ENCODE measurements around the gene TSPAN31.

Gene TSPAN31

DNA sequence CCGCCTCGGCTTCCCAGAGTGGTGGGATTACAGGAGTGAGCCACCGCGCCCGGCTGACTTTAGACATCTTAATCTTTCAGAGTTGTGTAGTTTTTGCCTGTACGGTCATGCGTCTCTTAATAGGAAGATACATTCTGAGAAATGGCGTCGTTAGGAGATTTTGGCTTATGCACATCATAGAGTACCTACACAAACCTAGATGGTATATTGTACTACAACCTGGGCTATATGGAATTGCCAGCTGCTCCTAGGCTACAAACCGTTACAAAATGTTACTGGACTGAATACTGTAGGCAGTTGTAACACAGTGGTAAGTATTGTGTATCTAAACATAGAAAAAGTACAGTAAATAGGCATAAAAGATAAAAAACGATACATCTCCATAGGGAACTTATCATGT is 39.0 kb downstream of the TSPAN31 start:
- TF ChIP-seq EZH2 (IDR thresholded peaks at IDR 0.05; ENCODE audit: borderline replicate concordance, low read depth, low read length, severe bottlenecking): no peak
- TF ChIP-seq, protein P1, sequence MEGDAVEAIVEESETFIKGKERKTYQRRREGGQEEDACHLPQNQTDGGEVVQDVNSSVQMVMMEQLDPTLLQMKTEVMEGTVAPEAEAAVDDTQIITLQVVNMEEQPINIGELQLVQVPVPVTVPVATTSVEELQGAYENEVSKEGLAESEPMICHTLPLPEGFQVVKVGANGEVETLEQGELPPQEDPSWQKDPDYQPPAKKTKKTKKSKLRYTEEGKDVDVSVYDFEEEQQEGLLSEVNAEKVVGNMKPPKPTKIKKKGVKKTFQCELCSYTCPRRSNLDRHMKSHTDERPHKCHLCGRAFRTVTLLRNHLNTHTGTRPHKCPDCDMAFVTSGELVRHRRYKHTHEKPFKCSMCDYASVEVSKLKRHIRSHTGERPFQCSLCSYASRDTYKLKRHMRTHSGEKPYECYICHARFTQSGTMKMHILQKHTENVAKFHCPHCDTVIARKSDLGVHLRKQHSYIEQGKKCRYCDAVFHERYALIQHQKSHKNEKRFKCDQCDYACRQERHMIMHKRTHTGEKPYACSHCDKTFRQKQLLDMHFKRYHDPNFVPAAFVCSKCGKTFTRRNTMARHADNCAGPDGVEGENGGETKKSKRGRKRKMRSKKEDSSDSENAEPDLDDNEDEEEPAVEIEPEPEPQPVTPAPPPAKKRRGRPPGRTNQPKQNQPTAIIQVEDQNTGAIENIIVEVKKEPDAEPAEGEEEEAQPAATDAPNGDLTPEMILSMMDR (IDR thresholded peaks at IDR 0.05; ENCODE audit: borderline replicate concordance, extremely low read depth, low read length, poor library complexity, severe bottlenecking): no peak
- ATAC-seq (ENCODE audit: insufficient read depth, low read depth) (no peak), DNase-seq (no peak)
- 0 out of 2 replicates have a peak overlapping the region, but pooled peaks have one; percentile 74 for H3K9ac ChIP-seq (ENCODE audit: low read depth, low read length)
- peaks cover 22% of the 10 kb centered on the region for H3K79me2 ChIP-seq (ENCODE audit: insufficient read depth, low read length)
- H3K4me1 ChIP-seq (ENCODE audit: insufficient read depth, low read length): peaks cover 35% of the 10 kb centered on the region
- H3K27me3 ChIP-seq (ENCODE audit: insufficient read depth, low read length, poor library complexity): no peaks in the 10 kb centered on the region
- H3K4me2 ChIP-seq (ENCODE audit: insufficient read depth, low read length): peak overlapping the region; percentile 72
- H3K36me3 ChIP-seq (ENCODE audit: insufficient read depth, low read length): peaks cover 53% of the 10 kb centered on the region
- no peaks in the 10 kb centered on the region for H3K9me3 ChIP-seq (ENCODE audit: insufficient read depth, low read length, severe bottlenecking)
- H4K20me1 ChIP-seq (ENCODE audit: insufficient read depth, low read length): no peaks in the 10 kb centered on the region; the same call in 1 of the 2 replicates
- H3K4me3 ChIP-seq (ENCODE audit: low read depth in 1 of 2, low read length in 2 of 2): peak overlapping the region in 1 of 2 experiments; percentile 88; a peak in 2 of 4 replicates
- H3K27ac ChIP-seq (ENCODE audit: low read length): no peak overlapping the region
- H2AFZ ChIP-seq (ENCODE audit: low read depth, low read length): no peak overlapping the region

DNA sequence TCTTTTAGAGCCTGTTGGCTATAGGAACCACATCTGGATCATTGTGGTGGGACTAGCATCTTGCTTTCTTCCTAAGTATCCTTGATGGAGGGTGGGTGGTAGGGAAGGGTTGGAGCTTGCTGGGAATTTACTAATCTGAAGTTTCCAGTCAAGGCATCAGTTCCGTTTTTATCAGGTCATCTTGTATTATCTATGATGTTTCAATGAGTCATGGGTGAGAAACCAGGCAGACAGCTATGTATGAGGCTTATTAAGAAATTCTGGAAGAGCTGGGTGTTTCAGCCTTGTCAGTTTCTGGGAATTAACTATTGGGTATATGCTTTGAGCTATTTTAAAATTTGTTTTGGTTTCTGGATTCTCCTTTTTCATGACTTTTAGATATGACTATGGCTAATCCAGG is 49.1 kb downstream of the TSPAN31 start:
- H3K4me1 ChIP-seq (ENCODE audit: insufficient read depth, low read length): no peaks in the 10 kb centered on the region
- H3K27me3 ChIP-seq (ENCODE audit: insufficient read depth, low read length, poor library complexity): no peaks in the 10 kb centered on the region
- no peaks in the 10 kb centered on the region; the same call in 1 of the 2 replicates for H4K20me1 ChIP-seq (ENCODE audit: insufficient read depth, low read length)
- TF ChIP-seq, protein P1 (IDR thresholded peaks at IDR 0.05; ENCODE audit: borderline replicate concordance, extremely low read depth, low read length, poor library complexity, severe bottlenecking): no peak
- TF ChIP-seq EZH2 (IDR thresholded peaks at IDR 0.05; ENCODE audit: borderline replicate concordance, low read depth, low read length, severe bottlenecking): no peak
- no peaks in the 10 kb centered on the region for H3K9me3 ChIP-seq (ENCODE audit: insufficient read depth, low read length, severe bottlenecking)
- DNase-seq: no peak
- peaks cover 85% of the 10 kb centered on the region for H3K36me3 ChIP-seq (ENCODE audit: insufficient read depth, low read length)
- H3K4me3 ChIP-seq (ENCODE audit: low read depth in 1 of 2, low read length in 2 of 2): no peak overlapping the region
- ATAC-seq (ENCODE audit: insufficient read depth, low read depth): no peak
- H3K79me2 ChIP-seq (ENCODE audit: insufficient read depth, low read length): no peaks in the 10 kb centered on the region
- no peak overlapping the region for H3K9ac ChIP-seq (ENCODE audit: low read depth, low read length)
- no peak overlapping the region for H3K27ac ChIP-seq (ENCODE audit: low read length)
- no peak overlapping the region for H2AFZ ChIP-seq (ENCODE audit: low read depth, low read length)
- no peak overlapping the region for H3K4me2 ChIP-seq (ENCODE audit: insufficient read depth, low read length)

DNA sequence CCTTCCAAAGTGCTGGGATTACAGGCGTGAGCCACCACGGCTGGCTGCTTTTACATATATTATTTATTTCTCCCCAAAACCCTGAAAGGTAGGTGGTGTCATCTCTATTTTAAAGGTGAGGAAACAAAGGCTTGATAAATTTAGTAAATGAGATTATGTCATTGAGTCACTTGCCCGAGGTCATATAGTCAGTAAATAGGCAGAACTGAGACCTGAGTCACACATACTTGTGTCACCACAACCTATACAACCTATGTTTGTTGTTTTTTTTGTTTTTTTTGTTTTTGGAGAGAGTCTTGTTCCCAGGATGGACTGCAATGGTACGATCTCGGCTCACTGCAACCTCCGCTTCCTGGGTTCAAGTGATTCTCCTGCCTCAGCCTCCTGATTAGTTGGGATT is 50.5 kb downstream of the TSPAN31 start:
- Histone ChIP-seq H2AFZ (ENCODE audit: low read depth, low read length) (no peak overlapping the region), H3K27me3 (ENCODE audit: insufficient read depth, low read length, poor library complexity) (no peaks in the 10 kb centered on the region), H3K9ac (ENCODE audit: low read depth, low read length) (no peak overlapping the region), H3K36me3 (ENCODE audit: insufficient read depth, low read length) (peaks cover 75% of the 10 kb centered on the region), H3K79me2 (ENCODE audit: insufficient read depth, low read length) (no peaks in the 10 kb centered on the region), H3K9me3 (ENCODE audit: insufficient read depth, low read length, severe bottlenecking) (no peaks in the 10 kb centered on the region), H3K4me3 (ENCODE audit: low read depth in 1 of 2, low read length in 2 of 2) (no peak overlapping the region), H3K27ac (ENCODE audit: low read length) (no peak overlapping the region), H3K4me2 (ENCODE audit: insufficient read depth, low read length) (no peak overlapping the region), H3K4me1 (ENCODE audit: insufficient read depth, low read length) (no peaks in the 10 kb centered on the region), H4K20me1 (ENCODE audit: insufficient read depth, low read length) (no peaks in the 10 kb centered on the region; the same call in 1 of the 2 replicates)
- no peak for DNase-seq
- no peak for ATAC-seq (ENCODE audit: insufficient read depth, low read depth)
- TF ChIP-seq, protein P1 (IDR thresholded peaks at IDR 0.05; ENCODE audit: borderline replicate concordance, extremely low read depth, low read length, poor library complexity, severe bottlenecking): no peak
- TF ChIP-seq EZH2 (IDR thresholded peaks at IDR 0.05; ENCODE audit: borderline replicate concordance, low read depth, low read length, severe bottlenecking): no peak

DNA sequence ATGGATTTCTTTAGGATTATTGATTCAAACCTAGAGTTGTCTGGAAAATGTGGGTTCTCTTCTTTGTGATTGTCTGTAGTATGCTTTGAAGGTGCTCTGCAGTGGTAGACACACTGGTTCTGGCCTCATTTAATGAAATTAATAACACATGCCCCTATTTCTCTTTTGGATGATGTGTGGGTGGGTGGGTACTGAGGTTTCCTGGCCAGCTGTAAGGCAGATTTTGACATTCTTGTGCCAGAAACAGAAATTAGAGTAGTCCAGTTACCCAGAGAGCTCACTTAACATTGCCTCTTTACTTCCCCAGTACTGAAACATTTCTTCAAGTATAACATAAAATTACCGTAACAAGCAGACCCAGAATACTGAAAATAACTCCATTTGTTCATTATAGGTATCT is 52.2 kb downstream of the TSPAN31 start:
- TF ChIP-seq, protein P1 (IDR thresholded peaks at IDR 0.05; ENCODE audit: borderline replicate concordance, extremely low read depth, low read length, poor library complexity, severe bottlenecking): no peak
- TF ChIP-seq EZH2 (IDR thresholded peaks at IDR 0.05; ENCODE audit: borderline replicate concordance, low read depth, low read length, severe bottlenecking): no peak
- H3K4me1 ChIP-seq (ENCODE audit: insufficient read depth, low read length): no peaks in the 10 kb centered on the region
- H2AFZ ChIP-seq (ENCODE audit: low read depth, low read length): no peak overlapping the region
- no peak for DNase-seq
- no peak for ATAC-seq (ENCODE audit: insufficient read depth, low read depth)
- H3K36me3 ChIP-seq (ENCODE audit: insufficient read depth, low read length): peaks cover 61% of the 10 kb centered on the region
- H3K9me3 ChIP-seq (ENCODE audit: insufficient read depth, low read length, severe bottlenecking): no peaks in the 10 kb centered on the region
- no peak overlapping the region for H3K27ac ChIP-seq (ENCODE audit: low read length)
- H3K9ac ChIP-seq (ENCODE audit: low read depth, low read length): no peak overlapping the region
- no peak overlapping the region for H3K4me2 ChIP-seq (ENCODE audit: insufficient read depth, low read length)
- H3K4me3 ChIP-seq (ENCODE audit: low read depth in 1 of 2, low read length in 2 of 2): no peak overlapping the region
- no peaks in the 10 kb centered on the region; the same call in 1 of the 2 replicates for H4K20me1 ChIP-seq (ENCODE audit: insufficient read depth, low read length)
- no peaks in the 10 kb centered on the region for H3K79me2 ChIP-seq (ENCODE audit: insufficient read depth, low read length)
- no peaks in the 10 kb centered on the region for H3K27me3 ChIP-seq (ENCODE audit: insufficient read depth, low read length, poor library complexity)

Measured in DND-41 (cell line).